Endometrial microvascular endothelial cells (primary cell): ENCODE data around the gene CARD9. TPM values are rescaled to one million over a fixed set of nuclear protein-coding genes. Genes with fewer than 3 reads are reported as not detected.

ENCODE experiments used
- in situ Hi-C: cut with HindIII; loops from 2 replicates; pipeline ENCODE4 v1.10.0; 2017; ENCODE audit warnings: low sequenced_read_pairs, low pct_unique_long_range_greater_than_20kb; ENCODE audit errors: inconsistent ontology term
- total RNA-seq: library from RNA; depleted of rRNA; stranded (reverse); fragments of >200 nt; gene quantifications from one replicate; pipeline ENCODE4 v1.2.3, GENCODE V29; 2015; ENCODE audit errors: inconsistent ontology term

The CARD9 gene
- total RNA-seq, 1 donor from 2014 or later, result 0.56 TPM

DNA sequence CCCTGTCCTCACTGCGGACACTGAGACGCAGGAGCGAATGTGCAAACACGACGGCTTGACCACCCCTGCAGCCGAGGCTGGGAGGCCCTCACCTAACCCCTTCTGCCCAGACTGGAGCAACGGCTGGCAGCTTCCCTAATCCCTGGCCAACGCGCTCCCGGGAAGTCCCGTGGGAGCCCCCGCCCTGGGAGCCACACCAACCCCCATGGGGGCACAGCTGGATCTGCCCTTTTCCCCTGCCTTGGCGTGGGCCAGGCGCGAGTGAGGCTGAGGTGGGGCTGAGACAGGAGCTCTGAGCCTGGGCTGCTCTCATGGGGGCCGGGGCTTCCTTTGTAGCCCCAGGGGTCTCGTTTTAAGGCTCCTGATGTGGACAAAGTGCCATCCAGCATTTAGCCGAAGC, 5.3 kb downstream of the CARD9 start:
- in situ Hi-C loops, result no loop called here

DNA sequence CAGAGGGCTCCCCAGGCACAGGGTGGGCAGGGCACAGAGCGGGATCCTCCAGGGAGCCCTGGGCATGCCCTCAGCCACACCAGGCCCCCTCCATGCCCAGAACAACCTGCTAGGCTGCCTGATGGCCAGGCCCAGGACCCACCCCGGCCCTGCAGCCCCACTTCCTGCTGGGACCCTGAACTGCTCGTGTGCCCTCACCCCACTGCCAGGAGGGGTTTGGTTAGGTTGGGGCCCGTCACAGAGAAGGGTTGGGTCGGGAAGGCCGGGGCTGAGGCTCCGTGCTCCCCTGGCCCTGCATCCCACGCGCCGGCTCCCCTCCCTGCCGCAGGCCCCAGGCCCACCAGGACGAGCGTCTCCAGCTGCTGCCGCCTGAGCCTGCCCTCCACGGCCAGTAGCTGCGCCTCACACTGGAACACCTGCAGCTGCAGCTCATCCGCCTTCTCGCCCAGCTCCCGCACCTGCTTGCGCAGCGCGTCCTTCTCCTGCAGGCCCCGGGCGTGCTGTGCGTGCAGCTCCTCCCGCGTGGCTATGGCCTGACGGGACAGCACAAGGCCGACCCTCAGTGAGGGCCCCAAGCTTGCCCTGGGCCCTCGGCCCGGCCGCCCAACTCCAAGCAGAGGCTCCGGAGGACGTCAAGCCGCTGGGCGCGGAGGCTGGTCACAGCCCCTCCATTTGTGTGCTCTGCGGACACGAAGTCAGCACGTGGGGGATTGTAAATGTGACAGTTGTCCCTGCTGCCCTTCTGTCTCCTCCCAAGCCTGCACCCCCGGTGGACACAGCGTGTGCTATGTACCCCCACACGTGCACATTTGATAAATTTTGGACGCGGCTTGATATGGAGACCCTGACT, 5.9 kb downstream of the CARD9 start:
- in situ Hi-C loops, result no loop called here

DNA sequence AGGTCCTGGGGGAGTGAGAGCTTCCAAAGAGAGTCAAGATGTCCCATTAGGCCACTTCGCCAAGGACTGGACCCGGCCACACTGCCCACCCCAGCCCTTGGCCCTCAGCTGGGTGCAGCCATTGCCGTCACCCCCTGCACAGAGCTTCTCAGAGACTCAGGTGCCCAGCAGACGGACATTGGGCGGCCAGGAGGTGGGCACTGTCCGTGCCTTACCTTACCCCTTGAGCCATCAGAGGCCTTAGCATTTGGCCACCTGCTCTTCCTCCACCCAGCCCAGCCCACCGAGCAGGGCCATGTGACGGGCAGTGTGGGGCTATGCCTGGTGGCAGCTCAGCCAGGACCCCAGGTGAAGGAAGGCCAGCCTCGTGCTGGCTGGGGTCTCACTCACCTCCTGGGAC, 6.6 kb downstream of the CARD9 start:
- in situ Hi-C loops, result no loop called here

DNA sequence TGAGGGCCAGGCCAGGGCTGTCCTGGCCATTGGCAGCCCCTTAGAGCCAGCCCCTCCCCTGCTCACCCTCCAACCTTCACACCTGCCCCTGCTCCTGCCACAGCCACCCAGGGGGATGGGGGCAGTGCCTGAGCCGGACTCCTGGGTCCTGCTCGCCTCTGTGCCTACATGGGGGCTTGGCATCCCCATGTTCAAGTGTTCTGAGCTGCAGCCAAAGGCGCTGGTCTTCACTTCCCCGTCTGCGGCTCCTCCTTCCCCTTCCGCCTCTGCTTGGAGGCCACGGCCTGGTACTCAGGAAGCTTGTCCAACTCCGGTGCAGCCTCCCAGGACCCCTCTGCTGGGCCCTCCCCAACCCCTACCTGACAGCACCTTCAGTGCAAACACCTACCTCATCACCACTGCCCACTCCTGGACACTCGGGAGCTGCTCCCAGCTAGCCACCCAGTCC, 7.7 kb downstream of the CARD9 start:
- in situ Hi-C loops, result no loop called here

DNA sequence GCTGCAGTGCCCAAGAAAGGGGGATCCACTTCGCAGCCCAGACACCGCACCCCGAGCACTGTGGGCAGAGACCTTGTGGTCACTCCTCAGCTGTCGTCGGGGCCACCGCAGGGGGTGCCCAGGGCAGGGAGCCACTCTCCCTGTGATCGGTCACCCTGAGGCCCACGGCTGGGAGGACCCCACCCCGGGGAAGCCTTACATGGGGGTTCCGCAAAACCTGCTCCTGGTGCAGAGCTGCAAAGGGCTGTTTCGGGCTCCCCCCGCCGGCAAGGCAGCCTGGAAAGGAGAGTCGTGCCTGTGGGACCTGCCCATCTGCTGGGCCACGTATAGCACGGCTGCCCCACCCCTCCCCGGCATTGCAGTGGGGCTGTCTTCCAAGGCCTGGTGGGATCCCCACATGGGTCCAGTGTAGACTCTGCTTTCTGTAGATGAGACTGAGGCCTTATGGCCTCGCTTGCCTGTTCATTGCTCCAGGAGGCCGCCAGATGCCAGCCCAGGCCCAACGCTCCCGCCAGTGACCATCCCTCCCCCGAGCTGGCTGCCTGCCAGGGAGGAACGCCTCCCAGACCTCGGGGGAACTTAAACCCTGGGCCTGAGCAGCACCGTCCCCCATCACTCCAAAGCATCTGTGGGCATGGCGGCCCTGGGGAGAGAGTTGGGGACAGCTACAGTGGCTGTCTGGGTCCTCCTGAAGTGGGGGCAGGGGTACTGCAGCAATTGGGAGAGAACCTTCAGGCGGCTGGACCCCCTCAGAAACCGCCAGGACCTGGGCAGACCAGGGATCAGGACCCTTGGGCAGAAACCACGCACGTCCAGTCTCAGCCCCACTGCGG, 8.3 kb downstream of the CARD9 start:
- in situ Hi-C loops, result no loop called here

DNA sequence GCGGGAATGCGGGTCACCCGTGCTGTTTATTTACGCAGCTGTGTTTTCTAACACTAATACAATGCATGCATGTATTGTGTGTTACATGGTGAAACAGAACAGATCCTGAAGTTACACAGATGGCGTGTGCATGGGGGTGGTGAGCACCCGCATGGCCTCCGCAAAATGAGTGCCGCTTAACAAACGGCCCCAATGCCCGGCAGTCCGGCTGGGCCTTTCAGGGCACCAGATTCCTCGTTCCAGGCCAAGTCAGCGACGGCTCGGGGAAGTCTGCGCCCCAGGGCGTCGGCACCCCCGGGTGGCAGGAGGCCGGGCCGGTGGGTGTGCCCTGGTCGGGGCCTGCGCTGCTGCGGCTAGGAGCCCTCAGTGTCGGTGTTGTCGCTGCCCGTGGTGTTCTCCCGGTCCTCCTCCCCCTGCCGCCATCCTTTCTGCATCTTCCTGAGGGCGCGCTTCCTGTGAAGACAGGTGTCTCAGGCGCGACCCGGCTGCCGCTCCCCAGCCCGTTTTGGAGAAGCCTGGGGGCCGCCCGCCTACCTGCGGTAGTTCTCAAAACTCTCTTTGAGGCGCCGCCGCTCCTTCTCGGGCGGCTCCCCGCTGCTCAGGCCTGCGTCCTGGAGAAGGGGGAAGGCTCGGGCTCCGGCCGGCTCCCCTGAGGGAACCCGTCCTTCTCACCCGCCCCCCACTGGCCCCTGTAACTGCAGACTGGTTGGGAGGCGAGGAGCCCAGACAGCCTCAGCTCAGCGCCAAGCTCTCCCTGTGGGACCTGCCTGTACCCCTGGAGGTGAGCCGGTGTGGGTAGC, 9.3 kb downstream of the CARD9 start:
- in situ Hi-C loops, result no loop called here

DNA sequence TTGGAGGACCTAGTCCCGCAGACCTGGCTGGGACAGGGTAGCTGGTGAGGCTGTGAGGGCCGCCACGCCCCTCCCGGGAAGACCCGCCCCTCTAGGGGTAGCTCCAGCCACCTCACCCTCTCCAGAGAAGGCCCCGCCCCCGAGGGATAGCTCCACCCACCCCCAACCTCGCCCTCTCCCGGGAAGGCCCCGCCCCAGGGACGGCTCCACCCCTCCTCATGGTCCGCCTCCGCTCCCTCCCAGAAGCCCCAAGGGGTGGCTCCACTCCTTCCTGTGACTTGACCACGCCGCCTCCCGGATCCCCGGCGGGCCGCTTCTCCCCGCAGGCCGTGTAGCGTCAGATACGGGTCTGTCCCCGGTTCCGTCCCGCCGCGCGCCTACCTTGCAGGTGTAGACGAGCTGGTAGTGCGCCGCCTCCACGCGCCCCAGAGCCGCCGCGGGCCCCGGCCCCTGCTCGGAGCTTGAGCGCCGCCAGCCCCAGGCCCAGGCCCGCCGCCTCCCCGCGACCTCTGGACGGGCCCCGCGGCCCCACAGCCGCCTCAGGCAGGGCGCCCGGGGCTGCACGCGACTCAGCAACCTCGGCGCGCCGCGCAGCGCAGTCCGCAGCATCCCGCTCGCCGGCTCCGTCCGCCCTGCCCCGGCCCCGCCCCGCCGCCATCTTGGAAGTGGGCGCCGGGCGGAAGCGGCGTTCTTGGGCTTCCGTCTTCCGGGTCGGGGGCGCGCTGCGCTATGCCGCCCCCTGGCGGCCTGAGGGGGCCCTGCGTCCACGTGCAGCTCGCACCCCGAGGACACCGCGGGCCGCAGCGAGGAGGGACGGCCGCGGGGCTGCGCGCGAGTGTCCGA, 10.1 kb downstream of the CARD9 start, which contains the start of gene DNLZ:
Gene DNLZ (minus strand): TSS at position 639 of the 843 bp plus-strand sequence. CDS start 30 bp downstream, at position 609.
- in situ Hi-C loops, result no loop called here

DNA sequence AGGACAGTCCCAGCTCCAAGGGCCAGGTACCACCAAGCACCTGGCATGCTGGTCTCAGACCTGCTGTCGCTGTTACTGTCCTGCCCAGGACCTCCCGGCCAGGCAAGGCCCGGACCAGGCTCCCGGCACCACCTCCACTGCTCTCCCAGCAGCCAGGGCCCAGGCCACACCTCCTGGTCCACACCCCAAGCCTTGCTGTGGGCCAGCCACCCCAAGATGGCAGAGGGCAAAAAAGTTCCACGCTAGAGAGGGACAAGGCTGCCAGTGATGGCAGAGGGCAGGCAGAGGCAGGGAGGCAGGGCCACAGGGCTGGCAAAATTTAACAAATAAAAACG, 11.1 kb downstream of the CARD9 start:
- in situ Hi-C loops, result no loop called here

DNA sequence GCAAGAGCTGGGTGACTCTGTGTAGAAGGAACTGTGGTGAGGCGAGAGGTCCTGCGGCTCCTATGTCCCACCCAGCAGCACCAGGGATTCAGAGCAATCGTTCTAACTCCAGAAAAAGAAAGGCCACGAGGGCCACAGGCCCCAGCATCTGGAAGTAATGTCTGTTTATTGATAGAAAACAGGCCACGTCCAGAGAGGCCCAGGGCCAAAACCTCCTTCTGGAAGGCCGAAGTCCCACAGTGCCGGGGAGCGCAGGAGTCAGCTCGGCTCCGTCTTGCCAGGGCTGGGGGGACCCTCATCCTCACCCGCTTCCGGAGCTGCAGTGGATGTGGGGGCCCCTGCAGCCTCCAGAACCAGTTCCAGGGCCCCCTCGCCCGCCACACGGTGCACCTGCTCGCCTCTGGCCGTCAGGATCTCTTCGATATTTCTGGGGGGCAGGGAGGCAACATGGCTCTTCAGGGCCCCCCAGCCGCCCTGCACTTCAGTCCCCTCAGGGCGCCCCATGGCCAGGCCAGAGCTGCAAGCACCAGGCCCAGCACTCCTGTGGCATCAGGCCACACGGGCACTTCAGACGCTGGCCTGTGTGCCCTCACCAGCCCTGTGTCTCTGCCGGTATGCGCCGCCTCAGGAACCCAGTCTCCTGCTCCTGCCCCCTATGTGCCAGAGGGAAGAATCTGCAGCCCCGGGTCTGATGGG, 11.6 kb downstream of the CARD9 start:
- in situ Hi-C loops, result no loop called here

DNA sequence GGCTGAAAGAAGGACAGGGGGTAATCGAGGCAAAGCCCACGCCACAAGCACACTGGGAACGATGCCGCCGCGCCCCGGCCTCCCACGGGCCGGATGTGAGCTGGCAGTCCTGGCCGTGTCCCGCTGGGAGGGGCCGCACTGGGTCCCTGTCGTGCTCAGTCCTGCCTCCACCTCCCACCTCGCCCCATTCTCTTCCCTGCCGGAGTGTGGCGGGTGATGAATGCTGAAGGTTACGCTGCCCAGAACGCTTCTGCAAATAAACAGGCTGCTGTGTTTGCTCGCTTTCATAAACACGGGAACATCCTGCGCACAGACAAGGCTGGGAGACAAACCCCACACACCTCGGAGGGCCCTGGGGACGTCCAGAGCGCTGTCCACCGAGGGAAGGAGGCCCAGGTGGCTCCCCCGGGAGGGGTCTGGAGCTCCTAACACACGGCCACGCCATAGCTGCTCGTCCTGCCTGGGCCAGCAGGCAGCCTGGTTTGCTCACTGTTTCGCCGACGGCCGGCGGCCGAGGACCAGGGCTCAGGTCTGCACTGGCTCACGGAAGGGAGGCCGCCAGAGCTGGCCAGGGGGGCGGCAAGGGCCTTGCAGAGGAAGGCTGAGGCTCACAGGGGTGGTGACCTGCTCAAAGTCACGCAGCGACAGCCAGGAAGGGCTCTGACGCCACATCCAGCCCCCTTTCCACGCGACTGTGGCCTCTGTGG, 12.3 kb downstream of the CARD9 start:
- in situ Hi-C loops, result no loop called here

DNA sequence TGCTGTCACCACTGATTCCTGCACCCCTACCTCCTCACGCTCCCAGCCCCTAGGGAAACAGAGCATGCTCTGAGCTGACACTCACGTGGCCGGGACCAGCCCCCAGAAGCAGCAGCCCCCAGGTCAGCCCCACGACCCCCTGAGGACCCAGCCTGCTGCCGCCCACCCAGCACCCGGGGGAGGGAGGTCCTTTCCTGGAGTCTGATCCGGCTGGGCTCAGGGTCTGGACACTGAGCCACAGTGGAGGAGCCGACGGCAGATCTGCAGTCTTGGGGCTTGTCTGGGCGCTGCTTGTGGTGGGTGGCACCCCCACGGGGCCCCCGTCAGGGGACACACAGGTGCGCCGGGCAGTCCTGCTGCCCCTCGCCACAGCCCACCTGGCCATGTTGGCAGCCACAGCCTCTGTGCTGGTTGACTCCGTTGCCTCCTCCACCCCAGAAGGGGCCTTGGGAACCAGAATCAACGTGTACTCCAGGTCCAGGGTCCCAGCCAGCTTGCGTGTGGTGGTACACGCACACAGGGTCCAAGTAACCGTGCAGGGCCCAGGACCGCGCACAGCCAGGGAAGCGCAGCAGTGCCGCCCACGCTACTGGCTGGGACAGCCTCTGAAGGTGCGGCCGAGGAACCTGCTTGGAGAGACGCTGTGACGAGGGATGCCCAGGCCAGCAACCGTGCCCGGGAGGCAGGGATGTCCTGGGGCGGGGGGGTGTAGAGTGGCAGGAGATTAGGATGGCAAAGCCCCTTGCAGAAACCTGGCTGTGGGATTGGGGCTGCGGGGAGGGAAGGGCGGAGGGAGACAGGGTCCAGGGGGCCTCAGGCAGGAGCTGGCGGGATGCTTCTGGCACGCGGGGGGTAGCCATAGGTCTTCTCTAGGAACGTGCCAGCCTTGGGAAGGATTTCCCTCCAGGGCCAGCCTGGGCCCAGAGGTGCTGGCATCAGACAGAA, 13.4 kb downstream of the CARD9 start:
- in situ Hi-C loops, result no loop called here

DNA sequence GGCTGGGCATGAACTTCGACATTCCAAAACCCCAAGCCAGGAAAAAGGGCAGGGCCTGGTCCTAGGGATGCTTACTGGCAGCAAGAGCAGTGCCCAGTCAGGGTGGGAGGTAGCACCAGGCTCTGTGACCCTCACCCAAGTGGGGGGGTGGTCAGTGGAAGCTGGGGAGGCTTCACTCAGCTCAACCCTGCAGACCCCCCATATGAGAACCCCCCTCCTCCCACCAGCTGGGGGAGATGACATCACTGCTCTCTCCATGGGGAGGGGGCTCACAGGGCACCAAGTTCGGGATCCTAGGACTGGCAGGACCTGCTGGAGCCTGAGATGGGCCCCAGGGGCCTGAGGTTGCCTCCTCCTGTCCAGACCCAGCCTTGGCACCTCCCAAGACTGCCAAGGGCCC, 14.6 kb downstream of the CARD9 start:
- in situ Hi-C loops, result no loop called here

DNA sequence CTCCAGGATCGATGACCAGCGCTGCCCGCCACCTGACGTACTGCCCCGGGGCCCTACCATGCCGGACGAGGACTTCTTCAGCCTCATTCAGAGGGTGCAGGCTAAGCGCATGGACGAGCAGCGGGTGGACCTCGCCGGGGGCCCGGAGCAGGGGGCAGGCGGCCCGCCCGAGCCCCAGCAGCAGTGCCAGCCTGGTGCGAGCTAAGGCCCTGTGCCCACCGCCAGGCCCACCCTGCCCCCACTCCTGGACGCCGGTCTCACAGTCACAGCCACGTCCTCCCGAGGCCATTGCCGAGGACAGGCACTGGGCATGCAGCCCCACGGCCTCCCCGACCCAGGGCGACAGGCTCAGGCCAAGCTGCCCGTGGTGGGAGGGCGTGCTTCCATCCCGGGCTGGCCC, 15.5 kb downstream of the CARD9 start:
- in situ Hi-C loops, result no loop called here

DNA sequence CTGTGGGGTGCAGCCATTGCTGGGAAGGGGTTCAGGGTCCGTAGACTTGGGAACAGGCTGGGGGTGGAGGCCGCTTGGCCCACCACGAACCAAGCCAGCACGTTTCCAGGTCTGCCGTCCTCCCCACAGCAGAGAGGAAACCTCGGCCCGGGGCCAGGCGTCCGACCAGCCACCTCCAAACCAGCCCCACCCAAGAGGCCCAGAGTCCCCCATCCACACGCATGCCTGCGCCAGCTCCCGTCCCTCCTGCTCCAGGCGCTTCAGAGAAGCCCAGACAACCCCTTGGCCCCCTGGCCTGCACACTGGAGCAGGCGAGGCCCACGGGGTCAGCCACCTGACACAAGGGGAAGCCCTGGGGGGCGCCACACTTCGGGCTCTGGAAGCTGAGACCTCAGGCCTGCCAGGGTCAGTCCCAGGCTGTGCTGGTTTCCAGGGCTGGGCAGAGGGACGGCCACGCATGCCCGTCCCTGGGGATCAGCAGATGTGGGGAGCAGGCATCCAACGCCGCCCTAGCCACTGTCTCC, 16.2 kb downstream of the CARD9 start:
- in situ Hi-C loops, result no loop called here

DNA sequence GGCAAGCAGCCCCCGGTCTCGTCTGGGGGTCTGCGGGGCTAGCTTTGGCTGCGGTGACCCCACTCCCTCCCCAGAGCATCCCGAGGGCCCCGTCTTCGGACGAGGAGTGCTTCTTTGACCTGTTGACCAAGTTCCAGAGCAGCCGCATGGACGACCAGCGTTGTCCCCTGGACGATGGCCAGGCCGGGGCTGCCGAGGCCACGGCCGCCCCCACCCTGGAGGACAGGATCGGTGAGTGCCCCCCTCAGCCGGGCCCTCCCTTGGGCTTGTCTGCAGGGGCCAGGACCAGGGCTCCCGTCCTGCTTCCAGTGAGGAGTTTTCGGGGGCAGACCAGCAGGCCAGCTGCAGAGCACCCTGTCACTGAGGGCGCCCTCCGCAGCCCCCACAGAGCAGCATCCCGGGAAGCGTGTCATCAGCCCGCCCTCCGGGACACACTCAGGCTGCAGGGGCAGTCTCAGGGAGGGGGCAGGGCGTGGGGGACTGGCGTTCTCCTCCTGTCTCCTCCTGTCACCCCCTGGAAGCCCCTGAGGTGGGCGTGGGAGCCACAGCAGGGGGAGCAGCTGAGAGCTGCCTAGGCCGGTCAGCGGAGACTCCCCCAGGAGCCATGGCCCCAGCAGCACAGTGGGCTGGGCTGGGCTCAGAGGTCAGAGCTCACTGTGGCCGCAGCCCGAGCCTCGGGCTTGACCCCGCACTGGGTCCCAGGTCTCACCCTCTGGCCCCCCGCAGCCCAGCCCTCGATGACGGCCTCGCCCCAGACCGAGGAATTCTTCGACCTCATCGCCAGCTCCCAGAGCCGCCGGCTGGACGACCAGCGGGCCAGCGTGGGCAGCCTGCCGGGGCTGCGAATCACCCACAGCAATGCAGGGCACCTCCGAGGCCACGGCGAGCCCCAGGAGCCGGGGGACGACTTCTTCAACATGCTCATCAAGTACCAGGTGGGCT, 17.6 kb downstream of the CARD9 start:
- in situ Hi-C loops, result no loop called here
